ENCODE results near the gene ALKBH1.

GRCh38 chr14:77752266-77752665, 44.4 kb upstream of the ALKBH1 start:
- TF ChIP-seq CTCF (IDR thresholded peaks at IDR 0.05; ENCODE audit: borderline replicate concordance, extremely low read depth, low read length, poor library complexity, severe bottlenecking): no peak
- TF ChIP-seq EZH2 (IDR thresholded peaks at IDR 0.05; ENCODE audit: borderline replicate concordance, low read depth, low read length, severe bottlenecking): no peak

All from DND-41 (cell line).